GM21737 (cell line): ENCODE data around the gene PHKB.
"Not testable (repeated sequence)": the region's sequence is repeated elsewhere in the genome, so short reads cannot be mapped to it uniquely, and the experiment has no call there.

ENCODE experiments used
- ATAC-seq: cut with Tn5 transposase; IDR thresholded peaks from one replicate; pipeline ENCODE4 v1.9.1; 2021; ENCODE audit warnings: mild to moderate bottlenecking, moderate library complexity; ENCODE audit not compliant: unreplicated experiment

The PHKB gene

GRCh38 chr16:47664653-47665325, 203.7 kb downstream of the PHKB start:
- no peak for ATAC-seq

- no peak for ATAC-seq
These were observed 205.3 kb downstream of the PHKB start for GRCh38 chr16:47666434-47666833.

- no peak for ATAC-seq
These were observed 206.8 kb downstream of the PHKB start for GRCh38 chr16:47667956-47668355.

GRCh38 chr16:47672475-47672874, 211.3 kb downstream of the PHKB start:
- no peak for ATAC-seq

DNA sequence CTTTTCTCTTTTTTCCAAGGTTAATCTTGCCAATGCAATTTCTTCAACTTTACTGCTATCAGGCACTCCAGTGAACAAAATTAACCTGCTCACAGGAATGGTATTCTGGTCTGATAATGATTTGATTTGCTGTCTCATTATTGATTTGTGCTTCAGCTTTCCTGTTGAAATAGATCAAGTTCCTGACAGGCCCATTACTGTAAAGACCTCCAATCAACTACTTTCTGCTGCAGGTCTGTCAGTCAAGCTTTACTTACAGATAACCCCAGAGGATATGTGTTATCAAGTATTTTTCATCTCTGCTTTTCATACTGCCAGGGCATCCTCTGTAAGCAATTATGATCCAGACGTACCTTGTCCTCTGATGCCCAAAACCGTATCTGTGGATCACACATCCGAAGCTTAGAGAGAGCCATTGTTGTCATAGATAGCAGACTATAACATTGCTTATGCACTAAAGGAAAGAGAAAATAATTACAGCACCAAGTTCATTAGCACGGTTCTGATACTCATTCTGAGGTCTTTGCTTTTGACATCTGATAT, 215.6 kb downstream of the PHKB start:
- ATAC-seq = no peak

- not testable (repeated sequence) for ATAC-seq
These were observed 220.4 kb downstream of the PHKB start for GRCh38 chr16:47681571-47681970.

- ATAC-seq = no peak
These were observed 226.6 kb downstream of the PHKB start for GRCh38 chr16:47687694-47688093.

GRCh38 chr16:47693226-47693625, 232.1 kb downstream of the PHKB start:
- no peak for ATAC-seq

- ATAC-seq = no peak
These were observed 233.4 kb downstream of the PHKB start for GRCh38 chr16:47694543-47694942.

DNA sequence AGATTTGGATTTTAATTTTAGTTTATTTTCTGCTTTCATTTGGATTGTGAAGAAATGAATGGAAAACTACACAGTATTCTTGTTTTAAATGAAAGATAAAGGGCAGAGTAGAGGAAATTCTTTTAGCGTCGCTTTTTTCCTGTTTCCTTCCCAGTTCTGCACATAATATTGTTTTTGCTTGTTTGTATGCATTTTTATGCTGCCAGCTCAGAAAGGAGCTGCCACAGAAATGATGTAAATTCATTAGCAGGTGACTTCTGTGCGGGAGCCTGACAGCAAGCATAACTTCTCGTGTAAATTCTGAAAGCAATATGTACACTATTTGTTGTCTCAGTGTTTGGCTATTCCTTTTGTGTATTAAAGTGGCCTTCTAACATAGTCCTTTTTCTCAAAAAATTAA, 234.6 kb downstream of the PHKB start:
- no peak for ATAC-seq

DNA sequence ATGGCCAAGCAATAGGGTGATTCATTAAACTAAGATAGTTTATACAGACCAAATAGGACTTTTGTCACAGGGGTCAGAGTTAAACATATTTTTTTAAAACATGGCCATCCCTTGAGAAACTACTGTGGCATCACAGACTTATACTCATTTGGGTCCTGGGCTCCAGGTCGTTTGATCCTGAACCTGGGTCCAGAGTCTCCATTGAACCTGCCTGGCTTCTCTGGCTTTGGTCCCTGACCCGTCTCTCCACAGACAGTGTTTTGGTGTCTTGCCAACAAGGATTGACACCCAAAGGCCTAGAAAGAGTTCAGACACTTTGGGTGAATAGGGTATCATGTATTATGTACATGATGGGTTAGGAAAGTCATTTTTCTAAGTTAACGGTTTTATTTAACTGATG, 236.7 kb downstream of the PHKB start:
- no peak for ATAC-seq

GRCh38 chr16:47699106-47699505, 238.0 kb downstream of the PHKB start:
- no peak for ATAC-seq

GRCh38 chr16:47700857-47701587, 239.9 kb downstream of the PHKB start:
- no peak for ATAC-seq

- no peak for ATAC-seq
These were observed 244.1 kb downstream of the PHKB start for GRCh38 chr16:47705266-47705665.

DNA sequence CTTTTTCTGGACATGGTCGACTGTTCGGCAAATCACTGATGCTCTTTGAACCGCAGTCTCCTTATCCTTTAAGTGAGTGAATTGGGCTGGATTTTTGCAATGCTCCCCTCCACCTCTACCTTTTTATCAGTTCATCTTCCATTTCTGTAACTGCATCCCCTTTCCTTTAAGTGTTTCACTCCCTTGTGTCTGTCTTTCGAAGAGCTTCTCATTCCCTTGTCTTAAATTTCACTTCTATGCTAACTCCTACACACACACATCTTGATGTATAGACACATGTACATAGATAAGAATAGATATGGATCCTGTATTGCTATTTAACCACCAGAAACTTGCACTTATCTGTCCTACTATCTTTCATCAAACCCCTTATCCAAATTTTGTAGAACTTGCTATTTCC, 250.7 kb downstream of the PHKB start:
- ATAC-seq = no peak

- no peak for ATAC-seq
These were observed 251.4 kb downstream of the PHKB start for GRCh38 chr16:47712276-47713224.

- no peak for ATAC-seq
These were observed 252.1 kb downstream of the PHKB start for GRCh38 chr16:47713225-47713595.

- no peak for ATAC-seq
These were observed 254.4 kb downstream of the PHKB start for GRCh38 chr16:47715442-47716083.

GRCh38 chr16:47716571-47716970, 255.4 kb downstream of the PHKB start:
- no peak for ATAC-seq

DNA sequence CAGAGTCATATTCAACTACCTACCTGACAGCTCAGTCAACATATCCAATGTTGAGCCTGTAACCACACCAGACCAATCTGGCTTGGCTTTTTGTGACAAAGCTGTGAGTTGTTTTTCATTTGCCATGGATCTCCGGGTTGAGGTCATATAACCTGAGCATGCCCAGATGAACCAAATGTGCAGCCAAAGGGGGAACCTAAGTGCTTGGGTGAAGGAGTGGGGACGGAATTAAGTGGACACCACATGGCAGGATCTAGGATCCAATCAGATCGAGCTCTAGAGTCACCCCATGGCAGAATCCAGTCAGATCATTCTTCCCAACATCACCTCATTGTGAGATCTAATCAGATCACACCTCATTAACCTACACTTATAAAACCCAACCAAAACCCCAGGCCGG, 258.6 kb downstream of the PHKB start:
- ATAC-seq = no peak
